ENCODE results near the gene RCOR3.

DNA sequence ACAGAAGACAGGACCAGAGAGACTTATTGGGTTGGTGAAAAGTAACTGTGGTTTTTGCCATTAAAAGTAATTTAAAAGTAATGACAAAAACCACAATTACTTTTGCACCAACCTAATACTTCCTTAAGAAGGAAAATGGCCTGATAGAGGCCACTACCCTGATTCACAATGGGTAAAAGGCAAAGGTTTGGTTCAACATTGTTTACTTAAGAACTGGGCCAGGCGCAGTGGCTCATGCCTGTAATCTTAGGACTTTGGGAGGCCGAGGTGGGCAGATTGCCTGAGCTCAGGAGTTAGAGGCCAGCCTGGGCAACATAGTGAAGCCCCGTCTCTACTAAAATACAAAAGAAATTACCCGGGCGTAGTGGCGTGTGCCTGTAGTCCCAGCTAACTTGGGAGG lies 48.2 kb upstream of the RCOR3 start:
- TF ChIP-seq, protein P1, sequence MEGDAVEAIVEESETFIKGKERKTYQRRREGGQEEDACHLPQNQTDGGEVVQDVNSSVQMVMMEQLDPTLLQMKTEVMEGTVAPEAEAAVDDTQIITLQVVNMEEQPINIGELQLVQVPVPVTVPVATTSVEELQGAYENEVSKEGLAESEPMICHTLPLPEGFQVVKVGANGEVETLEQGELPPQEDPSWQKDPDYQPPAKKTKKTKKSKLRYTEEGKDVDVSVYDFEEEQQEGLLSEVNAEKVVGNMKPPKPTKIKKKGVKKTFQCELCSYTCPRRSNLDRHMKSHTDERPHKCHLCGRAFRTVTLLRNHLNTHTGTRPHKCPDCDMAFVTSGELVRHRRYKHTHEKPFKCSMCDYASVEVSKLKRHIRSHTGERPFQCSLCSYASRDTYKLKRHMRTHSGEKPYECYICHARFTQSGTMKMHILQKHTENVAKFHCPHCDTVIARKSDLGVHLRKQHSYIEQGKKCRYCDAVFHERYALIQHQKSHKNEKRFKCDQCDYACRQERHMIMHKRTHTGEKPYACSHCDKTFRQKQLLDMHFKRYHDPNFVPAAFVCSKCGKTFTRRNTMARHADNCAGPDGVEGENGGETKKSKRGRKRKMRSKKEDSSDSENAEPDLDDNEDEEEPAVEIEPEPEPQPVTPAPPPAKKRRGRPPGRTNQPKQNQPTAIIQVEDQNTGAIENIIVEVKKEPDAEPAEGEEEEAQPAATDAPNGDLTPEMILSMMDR (conservative IDR thresholded peaks at IDR 0.05; ENCODE audit: low read depth, low read length), result no peak
- TF ChIP-seq EZH2 (IDR thresholded peaks at IDR 0.05; ENCODE audit: borderline replicate concordance, low read depth, low read length, poor library complexity, severe bottlenecking), result no peak

Measured in A673 (cell line).